PFSK-1 (cell line): Measurements from ENCODE around the gene GSG1L.

Experiments used
- FOXP2 ChIP-seq: optimal IDR thresholded peaks from 2 replicates; pipeline ENCODE3; 2011; ENCODE audit warnings: borderline replicate concordance, control low read depth, inconsistent platforms; ENCODE audit not compliant: insufficient read depth; ENCODE audit errors: extremely low read length, extremely low read depth
- POLR2AphosphoS5 ChIP-seq: IDR thresholded peaks from 2 replicates; pipeline ENCODE4 v1.6.1; 2012; ENCODE audit warnings: low read depth, mild to moderate bottlenecking, control low read depth, low read length, moderate library complexity
- REST ChIP-seq, 2 experiments: IDR thresholded peaks; 2 replicates each; pipeline versions ENCODE4 v1.6.1 to v1.8.0; 2011 to 2012; ENCODE audit warnings: low read depth in 2 of 2, low read length in 2 of 2, control low read depth in 1 of 2, inconsistent platforms in 1 of 2, mild to moderate bottlenecking in 1 of 2, moderate library complexity in 1 of 2; ENCODE audit not compliant: insufficient read depth in 1 of 2
- SIN3A ChIP-seq: IDR thresholded peaks from 2 replicates; pipeline ENCODE4 v1.6.1; 2012; ENCODE audit warnings: mild to moderate bottlenecking, low read length, moderate library complexity, borderline replicate concordance; ENCODE audit not compliant: insufficient read depth
- TAF1 ChIP-seq: IDR thresholded peaks from 2 replicates; pipeline ENCODE4 v1.6.1; 2012; ENCODE audit warnings: low read length, control low read depth, borderline replicate concordance; ENCODE audit not compliant: insufficient read depth

GRCh38 chr16:27795992-27796614 is 267.4 kb downstream of the GSG1L start:
- TF ChIP-seq TAF1 (no peak), FOXP2 (no peak), REST (IDR thresholded peaks at IDR 0.05; ENCODE audit: insufficient read depth in 1 of 2, low read depth in 2 of 2, low read length in 2 of 2) (peak; percentile 93 to 96), POLR2AphosphoS5 (no peak), SIN3A (no peak)
